Lower leg skin (tissue), 3 donors: ENCODE data around the gene CABS1.

Experiments
- POLR2A ChIP-seq, 2 donors: fragments of 450-650 bp; IDR thresholded peaks; one replicate each; pipeline ENCODE4 v1.6.1; 2016 to 2017; ENCODE audit warnings: antibody characterized with exemption in 2 of 2, mild to moderate bottlenecking in 1 of 2, moderate library complexity in 1 of 2
- TF ChIP-seq, protein P1 (sequence below), 3 donors: fragments of 450-650 bp; IDR thresholded peaks; one replicate each; pipeline ENCODE4 v1.5.1; 2016; ENCODE audit warnings: antibody characterized with exemption in 3 of 3, mild to moderate bottlenecking in 3 of 3, moderate library complexity in 2 of 3

DNA sequence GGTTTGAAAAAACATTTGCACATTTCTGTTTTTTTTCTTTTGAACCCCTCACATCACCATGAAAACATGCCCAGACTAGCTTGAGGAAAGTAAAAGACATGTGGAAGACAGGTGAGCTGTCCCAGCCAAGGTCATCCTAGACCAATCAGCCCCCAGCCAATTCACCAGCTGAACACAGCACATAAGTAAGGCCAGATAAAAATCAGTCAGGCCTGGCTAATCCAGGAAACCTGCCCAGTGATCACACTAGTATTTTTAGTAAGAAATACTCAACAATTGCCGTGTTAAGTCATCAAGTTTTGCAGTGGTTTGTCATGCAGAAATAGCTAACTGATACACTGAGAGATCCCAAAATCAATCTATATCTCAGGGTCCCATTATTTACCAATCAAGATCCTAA is 21.4 kb downstream of the CABS1 start:
- TF ChIP-seq, protein P1, sequence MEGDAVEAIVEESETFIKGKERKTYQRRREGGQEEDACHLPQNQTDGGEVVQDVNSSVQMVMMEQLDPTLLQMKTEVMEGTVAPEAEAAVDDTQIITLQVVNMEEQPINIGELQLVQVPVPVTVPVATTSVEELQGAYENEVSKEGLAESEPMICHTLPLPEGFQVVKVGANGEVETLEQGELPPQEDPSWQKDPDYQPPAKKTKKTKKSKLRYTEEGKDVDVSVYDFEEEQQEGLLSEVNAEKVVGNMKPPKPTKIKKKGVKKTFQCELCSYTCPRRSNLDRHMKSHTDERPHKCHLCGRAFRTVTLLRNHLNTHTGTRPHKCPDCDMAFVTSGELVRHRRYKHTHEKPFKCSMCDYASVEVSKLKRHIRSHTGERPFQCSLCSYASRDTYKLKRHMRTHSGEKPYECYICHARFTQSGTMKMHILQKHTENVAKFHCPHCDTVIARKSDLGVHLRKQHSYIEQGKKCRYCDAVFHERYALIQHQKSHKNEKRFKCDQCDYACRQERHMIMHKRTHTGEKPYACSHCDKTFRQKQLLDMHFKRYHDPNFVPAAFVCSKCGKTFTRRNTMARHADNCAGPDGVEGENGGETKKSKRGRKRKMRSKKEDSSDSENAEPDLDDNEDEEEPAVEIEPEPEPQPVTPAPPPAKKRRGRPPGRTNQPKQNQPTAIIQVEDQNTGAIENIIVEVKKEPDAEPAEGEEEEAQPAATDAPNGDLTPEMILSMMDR (IDR thresholded peaks at IDR 0.05): no peak
- TF ChIP-seq POLR2A (IDR thresholded peaks at IDR 0.05): no peak
